A673 (cell line): ENCODE results near the gene ZNF354C. TPM values are rescaled to one million over a fixed set of nuclear protein-coding genes. Genes with fewer than 3 reads are reported as not detected.

Experiments
- BruUV-seq: library from RNA; stranded (reverse); fragments of 400-500 nt; replicated peaks from 2 replicates; lab custom pipeline; 2021; lab: Mats Ljungman, UMichigan
- CTCF ChIA-PET: fragments of 300-600 bp; sonication (Branson Sonifier 250); formaldehyde crosslinking; loops from one replicate; lab custom pipeline; 2022; ENCODE audit warnings: antibody characterized with exemption; lab: Charles Lee
- POLR2A ChIA-PET: fragments of 300-600 bp; sonication (Branson Sonifier 250); formaldehyde crosslinking; loops from one replicate; lab custom pipeline; 2022; ENCODE audit warnings: antibody characterized with exemption; ENCODE audit not compliant: low non-redundant PET; lab: Charles Lee
- DNase-seq: peaks from one replicate; pipeline ENCODE4 v3.0.0-alpha.2; 2015; ENCODE audit warnings: low spot score
- H3K27ac ChIP-seq: fragments of 200-600 bp; sonication (generic); 2 replicates; pipeline ENCODE4 v1.5.1; 2016; ENCODE audit warnings: mixed run types, low read depth, mild to moderate bottlenecking, mixed read lengths, antibody characterized with exemption, low read length; ENCODE audit not compliant: poor library complexity, severe bottlenecking
- H3K27me3 ChIP-seq: fragments of 200-600 bp; sonication (generic); replicated peaks from 2 replicates; pipeline ENCODE4 v1.6.1; 2017; ENCODE audit warnings: mixed run types, low read depth, mild to moderate bottlenecking, mixed read lengths, antibody characterized with exemption, low read length; ENCODE audit not compliant: insufficient read depth, poor library complexity
- H3K36me3 ChIP-seq: fragments of 200-600 bp; sonication (generic); 2 replicates; pipeline ENCODE4 v1.6.1; 2016; ENCODE audit warnings: mixed run types, mild to moderate bottlenecking, mixed read lengths, antibody characterized with exemption, low read length; ENCODE audit not compliant: insufficient read depth, poor library complexity, severe bottlenecking
- H3K4me1 ChIP-seq: fragments of 200-600 bp; sonication (generic); 2 replicates; pipeline ENCODE4 v1.6.1; 2017; ENCODE audit warnings: mixed run types, mild to moderate bottlenecking, mixed read lengths, antibody characterized with exemption, low read length; ENCODE audit not compliant: insufficient read depth, poor library complexity, severe bottlenecking
- H3K4me3 ChIP-seq: fragments of 200-600 bp; sonication (generic); 2 replicates; pipeline ENCODE4 v1.5.1; 2016; ENCODE audit warnings: low read depth, mixed run types, mild to moderate bottlenecking, mixed read lengths, low read length; ENCODE audit not compliant: poor library complexity, severe bottlenecking
- H3K9me3 ChIP-seq: fragments of 200-600 bp; sonication (generic); 2 replicates; pipeline ENCODE4 v1.6.1; 2016; ENCODE audit warnings: mixed run types, low read depth, mild to moderate bottlenecking, mixed read lengths, antibody characterized with exemption, low read length; ENCODE audit not compliant: poor library complexity, severe bottlenecking
- CTCF ChIP-seq: fragments of 300-800, 200-600 bp; sonication (generic); conservative IDR thresholded peaks from 2 replicates; pipeline ENCODE4 v1.5.1; 2017; ENCODE audit warnings: low read depth, mild to moderate bottlenecking, antibody characterized with exemption, low read length, moderate library complexity, mixed read lengths
- EZH2 ChIP-seq: fragments of 200-600 bp; sonication (generic); IDR thresholded peaks from 2 replicates; pipeline ENCODE4 v1.6.1; 2017; ENCODE audit warnings: borderline replicate concordance, low read depth, mild to moderate bottlenecking, mixed read lengths, antibody characterized with exemption, low read length; ENCODE audit not compliant: poor library complexity, severe bottlenecking
- intact Hi-C: fragments of 100-400 bp; cut with micrococcal nuclease; formaldehyde crosslinking; loops from one replicate; pipeline ENCODE4 v1.10.0; 2022; ENCODE audit not compliant: unreplicated experiment
- total RNA-seq: library from RNA; stranded (reverse); gene quantifications from 2 replicates; pipeline ENCODE4 v1.2.3, GENCODE V29; 2021

ZNF354C gene
- total RNA-seq, 1 experiment from 2014 or later, result 7.4 TPM

GRCh38 chr5:179044765-179045164, 15.4 kb upstream of the ZNF354C start:
- H3K9me3 ChIP-seq, result no peaks in the 10 kb centered on the region
- no peaks in the 10 kb centered on the region for H3K27me3 ChIP-seq
- BruUV-seq, result no TSS peak
- H3K27ac ChIP-seq, result no peak overlapping the region
- TF ChIP-seq EZH2 (no peak), CTCF (no peak)
- ChIA-PET POLR2A (no interaction called here), CTCF (no interaction called here)
- no peak for DNase-seq
- H3K36me3 ChIP-seq, result no peaks in the 10 kb centered on the region
- no peak overlapping the region for H3K4me3 ChIP-seq
- no peaks in the 10 kb centered on the region for H3K4me1 ChIP-seq
- intact Hi-C loops, result no loop called here

GRCh38 chr5:179051784-179052183, 8.4 kb upstream of the ZNF354C start:
- CTCF ChIA-PET, result no interaction called here
- DNase-seq, result no peak
- POLR2A ChIA-PET, result no interaction called here
- no peak for TF ChIP-seq EZH2
- no peak for TF ChIP-seq CTCF
- H3K9me3 ChIP-seq, result no peaks in the 10 kb centered on the region
- no peaks in the 10 kb centered on the region for H3K27me3 ChIP-seq
- intact Hi-C loops, result no loop called here
- H3K4me3 ChIP-seq, result no peak overlapping the region
- BruUV-seq, result no TSS peak
- no peaks in the 10 kb centered on the region for H3K36me3 ChIP-seq
- no peaks in the 10 kb centered on the region for H3K4me1 ChIP-seq
- no peak overlapping the region for H3K27ac ChIP-seq

GRCh38 chr5:179054036-179054785, 6.0 kb upstream of the ZNF354C start:
- Histone ChIP-seq H3K36me3 (no peaks in the 10 kb centered on the region), H3K4me1 (no peaks in the 10 kb centered on the region), H3K27me3 (no peaks in the 10 kb centered on the region), H3K27ac (no peak overlapping the region), H3K9me3 (peaks cover 6% of the 10 kb centered on the region), H3K4me3 (no peak overlapping the region)
- TF ChIP-seq CTCF (no peak), EZH2 (no peak)
- ChIA-PET POLR2A (no interaction called here), CTCF (no interaction called here)
- DNase-seq, result no peak
- BruUV-seq, result no TSS peak
- intact Hi-C loops, result no loop called here
